ENCODE data around the gene HTR3D. TPM values are rescaled to one million over a fixed set of nuclear protein-coding genes. Genes with fewer than 3 reads are reported as not detected.

Gene HTR3D
- polyA plus RNA-seq, 3 donors = not detected

GRCh38 chr3:184058029-184058428, 26.5 kb downstream of the HTR3D start:
- Histone ChIP-seq H3K4me3 (replicated peaks in 1 of 3; ENCODE audit: low read depth in 2 of 3, low read length in 3 of 3) (no peak overlapping the region), H3K9ac (ENCODE audit: insufficient read depth, low read length, poor library complexity, severe bottlenecking) (no peak overlapping the region), H3K4me2 (replicated peaks; ENCODE audit: extremely low read depth, low read length, poor library complexity, severe bottlenecking) (no peak overlapping the region), H3K4me1 (ENCODE audit: control insufficient read depth in 1 of 2, insufficient read depth in 2 of 2, low read length in 2 of 2) (no peaks in the 10 kb centered on the region), H2AFZ (ENCODE audit: insufficient read depth, low read depth, low read length, poor library complexity, severe bottlenecking) (no peak overlapping the region), H3K36me3 (replicated peaks in 1 of 2; ENCODE audit: control insufficient read depth in 1 of 2, insufficient read depth in 2 of 2, low read length in 2 of 2) (no peaks in the 10 kb centered on the region), H4K20me1 (ENCODE audit: insufficient read depth, low read length) (no peaks in the 10 kb centered on the region), H3K9me3 (replicated peaks in 1 of 2; ENCODE audit: control insufficient read depth in 1 of 2, insufficient read depth in 1 of 2, low read length in 2 of 2) (no peaks in the 10 kb centered on the region), H3K27ac (ENCODE audit: low read depth in 1 of 2, low read length in 2 of 2) (no peak overlapping the region), H3K79me2 (ENCODE audit: insufficient read depth, low read length) (no peaks in the 10 kb centered on the region), H3K27me3 (ENCODE audit: control insufficient read depth in 2 of 2, insufficient read depth in 2 of 2, low read length in 2 of 2) (no peaks in the 10 kb centered on the region)
- TF ChIP-seq CTCF (IDR thresholded peaks at IDR 0.05) = no peak
- H3K27ac Mint-ChIP-seq = no peak overlapping the region
- intact Hi-C loops (cut with micrococcal nuclease) = no loop called here
- H3K36me3 Mint-ChIP-seq = no peaks in the 10 kb centered on the region
- WGBS (ENCODE audit: insufficient coverage) = 92% methylated on average over 4 of the region's 9 CpGs
- no peak for DNase-seq
- no peaks in the 10 kb centered on the region for H3K9me3 Mint-ChIP-seq
- no peak overlapping the region for H3K4me3 Mint-ChIP-seq
- H3K27me3 Mint-ChIP-seq (ENCODE audit: low read depth in 3 of 3) = peaks cover 4 to 6% (median 5%) of the 10 kb centered on the region in 3 donors
- peaks cover 2% of the 10 kb centered on the region for H3K4me1 Mint-ChIP-seq

- no peaks in the 10 kb centered on the region for H3K27me3 ChIP-seq (ENCODE audit: control insufficient read depth in 2 of 2, insufficient read depth in 2 of 2, low read length in 2 of 2)
- Mint-ChIP-seq H3K27ac (no peak overlapping the region), H3K4me3 (no peak overlapping the region), H3K9me3 (no peaks in the 10 kb centered on the region), H3K27me3 (ENCODE audit: low read depth in 3 of 3) (peaks cover 4 to 7% (median 5%) of the 10 kb centered on the region in 3 donors), H3K36me3 (no peaks in the 10 kb centered on the region), H3K4me1 (peaks cover 2% of the 10 kb centered on the region)
- 100% methylated on average over 2 of the region's 7 CpGs for WGBS (ENCODE audit: insufficient coverage)
- no peaks in the 10 kb centered on the region for H3K36me3 ChIP-seq (replicated peaks in 1 of 2; ENCODE audit: control insufficient read depth in 1 of 2, insufficient read depth in 2 of 2, low read length in 2 of 2)
- TF ChIP-seq CTCF (IDR thresholded peaks at IDR 0.05) = no peak
- no peak overlapping the region for H3K9ac ChIP-seq (ENCODE audit: insufficient read depth, low read length, poor library complexity, severe bottlenecking)
- no peak overlapping the region for H3K4me2 ChIP-seq (replicated peaks; ENCODE audit: extremely low read depth, low read length, poor library complexity, severe bottlenecking)
- intact Hi-C loops (cut with micrococcal nuclease) = no loop called here
- no peak overlapping the region for H3K4me3 ChIP-seq (replicated peaks in 1 of 3; ENCODE audit: low read depth in 2 of 3, low read length in 3 of 3)
- H3K9me3 ChIP-seq (replicated peaks in 1 of 2; ENCODE audit: control insufficient read depth in 1 of 2, insufficient read depth in 1 of 2, low read length in 2 of 2) = no peaks in the 10 kb centered on the region
- H3K79me2 ChIP-seq (ENCODE audit: insufficient read depth, low read length) = no peaks in the 10 kb centered on the region
- no peaks in the 10 kb centered on the region for H4K20me1 ChIP-seq (ENCODE audit: insufficient read depth, low read length)
- no peak overlapping the region for H3K27ac ChIP-seq (ENCODE audit: low read depth in 1 of 2, low read length in 2 of 2)
- H2AFZ ChIP-seq (ENCODE audit: insufficient read depth, low read depth, low read length, poor library complexity, severe bottlenecking) = no peak overlapping the region
- DNase-seq = no peak
- H3K4me1 ChIP-seq (ENCODE audit: control insufficient read depth in 1 of 2, insufficient read depth in 2 of 2, low read length in 2 of 2) = no peaks in the 10 kb centered on the region
These were observed 27.9 kb downstream of the HTR3D start for GRCh38 chr3:184059424-184059823.

All from CD14-positive monocyte (primary cell).